ENCODE measurements around the gene EFL1.
"Not testable (repeated sequence)": the region's sequence is repeated elsewhere in the genome, so short reads cannot be mapped to it uniquely, and the experiment has no call there.

GRCh38 chr15:82286475-82286874, 23.9 kb upstream of the EFL1 start:
- TF ChIP-seq CTCF (conservative IDR thresholded peaks at IDR 0.05 in 1 of 2, IDR thresholded peaks at IDR 0.05 in 1 of 2; ENCODE audit: extremely low read depth in 1 of 2, insufficient read depth in 1 of 2, low read depth in 1 of 2, low read length in 2 of 2); EZH2 (IDR thresholded peaks at IDR 0.05; ENCODE audit: borderline replicate concordance, low read length): not testable (repeated sequence)

Measured in mammary epithelial cell (primary cell).